HG03439 (cell line): Measurements from ENCODE around the gene CEP78.

Experiments used
- ATAC-seq: cut with Tn5 transposase; IDR thresholded peaks from one replicate; pipeline ENCODE4 v1.9.1; 2021; ENCODE audit warnings: mild to moderate bottlenecking, moderate library complexity; ENCODE audit not compliant: unreplicated experiment

CEP78 gene

DNA sequence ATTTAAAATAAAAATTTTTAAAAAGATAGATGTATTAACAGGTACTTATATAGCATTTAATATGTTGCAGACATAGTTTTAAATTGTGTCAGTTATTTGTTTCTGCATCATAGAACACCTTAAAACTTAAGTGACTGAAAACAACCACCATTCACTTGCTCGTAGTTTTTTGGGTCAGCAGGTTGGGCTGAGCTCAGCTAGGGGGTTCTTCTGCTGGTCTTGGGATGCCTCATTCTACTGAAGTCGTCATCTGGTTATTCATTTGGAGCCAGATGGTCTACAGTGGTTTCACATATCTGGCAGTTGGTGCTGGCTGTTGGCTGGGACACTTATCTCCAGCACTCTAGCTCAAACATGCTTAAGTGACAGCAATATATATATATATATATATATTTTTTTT is 90.7 kb downstream of the CEP78 start:
- ATAC-seq = no peak
